Stimulated activated naive CD4-positive, alpha-beta T cell treated with Interleukin-2 at 50 U/mL for 16 hours (primary cell): ENCODE measurements around the gene PTGFRN.
"Not testable (repeated sequence)": the region's sequence is repeated elsewhere in the genome, so short reads cannot be mapped to it uniquely, and the experiment has no call there.

Source experiments
- DNase-seq: peaks from one replicate; lab custom pipeline; 2025; lab: John Stamatoyannopoulos, UW

PTGFRN gene

DNA sequence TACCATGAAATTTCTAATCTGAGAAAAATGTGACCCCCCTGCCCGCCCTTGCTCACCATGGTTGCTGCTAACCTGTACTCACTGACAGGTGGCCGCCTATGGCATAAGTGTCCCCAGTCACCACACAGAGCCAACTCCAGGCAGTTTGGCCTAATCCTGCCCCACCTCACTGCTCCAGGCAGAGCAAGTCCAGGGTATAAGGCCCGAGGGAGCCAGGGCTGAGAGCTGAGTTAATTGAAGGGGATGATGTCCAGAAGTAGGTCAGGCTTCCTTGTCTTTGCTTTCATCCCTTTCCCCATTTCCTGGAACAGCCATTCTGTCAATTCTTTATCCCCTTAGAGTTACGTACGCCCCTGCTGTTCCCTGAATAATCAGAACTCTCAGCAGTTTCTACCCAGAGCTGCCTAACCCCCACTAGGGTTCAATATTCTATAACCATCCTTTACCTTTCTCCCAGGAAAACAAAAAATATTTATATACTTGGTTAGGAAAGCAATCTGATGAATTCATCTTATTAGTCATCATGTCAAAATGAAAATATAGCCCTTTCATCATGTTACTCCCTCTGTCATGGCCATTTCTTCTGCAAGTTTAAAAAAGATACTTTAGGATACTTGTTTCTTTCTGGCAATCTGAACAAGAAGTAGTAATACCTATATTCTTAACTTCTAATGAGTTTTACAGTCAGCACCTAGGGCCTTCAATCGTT, 62.4 kb downstream of the PTGFRN start:
- no peak for DNase-seq

DNA sequence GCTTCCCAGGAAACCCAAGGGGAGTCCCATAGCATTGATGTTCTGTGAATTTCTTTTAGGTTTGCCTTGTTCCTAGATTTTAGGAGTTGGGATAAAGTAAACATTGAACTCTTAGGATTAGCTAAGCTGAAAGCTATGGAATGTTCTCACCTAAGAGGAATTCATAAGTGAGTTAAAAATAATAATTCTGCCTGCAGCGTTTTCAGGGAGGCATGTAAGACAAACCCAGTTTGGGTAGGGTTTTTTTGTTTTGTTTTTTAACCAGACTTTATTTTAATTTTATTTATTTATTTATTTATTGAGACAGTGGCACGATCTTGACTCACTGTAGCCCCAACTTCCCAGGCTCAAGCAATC, 62.9 kb downstream of the PTGFRN start:
- no peak for DNase-seq

DNA sequence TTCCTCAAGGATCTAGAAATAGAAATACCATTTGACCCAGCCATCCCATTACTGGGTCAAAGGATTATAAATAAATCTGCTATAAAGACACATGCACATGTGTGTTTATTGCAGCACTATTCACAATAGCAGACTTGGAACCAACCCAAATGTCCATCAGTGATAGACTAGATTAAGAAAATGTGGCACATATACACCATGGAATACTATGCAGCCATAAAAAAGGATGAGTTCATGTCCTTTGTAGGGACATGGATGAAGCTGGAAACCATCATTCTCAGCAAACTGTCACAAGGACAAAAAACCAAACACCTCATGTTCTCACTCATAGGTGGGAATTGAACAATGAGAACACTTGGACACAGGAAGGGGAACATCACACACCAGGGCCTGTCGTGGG, 70.6 kb downstream of the PTGFRN start:
- DNase-seq: not testable (repeated sequence)

DNA sequence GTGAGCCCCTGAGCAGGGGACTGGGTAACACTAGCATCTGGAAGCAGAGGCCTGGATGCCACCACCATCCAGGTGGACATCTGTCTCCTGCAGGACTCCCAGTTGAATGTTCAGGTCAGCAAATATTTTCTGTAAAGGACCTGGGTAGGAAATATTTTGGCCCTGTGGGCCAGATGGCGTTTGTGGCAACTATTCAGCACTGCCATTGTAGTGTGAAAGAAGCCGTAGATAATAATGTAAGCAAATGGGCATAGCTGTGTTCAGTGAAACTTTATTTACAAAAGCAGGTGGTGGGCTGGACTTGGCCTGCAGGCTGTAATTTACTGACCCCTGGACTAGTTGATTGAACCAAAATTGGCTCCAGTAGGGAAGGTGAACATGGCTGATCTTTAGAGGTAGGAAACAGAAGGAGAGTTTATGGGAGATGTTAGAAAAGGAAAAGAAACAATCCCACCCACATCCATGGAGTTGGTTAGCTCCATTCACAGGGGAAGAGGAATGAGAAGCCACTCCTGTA, 71.9 kb downstream of the PTGFRN start:
- no peak for DNase-seq

DNA sequence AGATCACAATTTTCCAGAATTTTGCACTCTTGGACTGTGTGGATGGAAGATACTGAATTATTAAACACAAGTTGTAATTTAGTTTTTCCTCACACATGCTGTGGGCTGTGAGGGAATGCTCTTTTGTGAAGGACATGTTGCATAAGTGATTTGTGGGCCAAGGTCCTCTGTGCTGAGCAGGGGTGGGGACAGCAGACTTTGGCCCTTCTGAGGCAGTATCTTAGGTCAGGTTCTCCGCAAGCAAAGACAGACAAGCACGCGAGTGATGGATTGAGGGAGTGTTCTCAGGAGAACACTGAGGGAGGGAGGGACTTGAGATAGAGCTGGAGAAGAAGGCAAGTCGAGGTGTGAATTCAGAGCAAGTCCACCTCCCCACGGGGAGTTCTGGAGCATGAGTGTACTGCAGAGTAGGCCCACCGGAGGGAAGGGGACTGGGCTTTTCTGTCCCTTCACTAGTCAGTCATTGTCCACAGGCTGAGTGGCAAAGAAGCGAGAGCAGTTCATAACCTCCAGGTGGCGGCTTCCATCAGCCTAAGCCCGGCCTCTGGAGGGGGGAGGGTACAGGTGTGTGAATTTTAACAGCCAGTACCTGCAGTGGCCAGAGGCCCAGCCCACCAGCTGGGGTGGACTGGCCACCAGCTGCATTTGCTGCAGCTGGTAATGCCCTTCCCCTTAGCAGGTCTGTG, 72.7 kb downstream of the PTGFRN start:
- no peak for DNase-seq

DNA sequence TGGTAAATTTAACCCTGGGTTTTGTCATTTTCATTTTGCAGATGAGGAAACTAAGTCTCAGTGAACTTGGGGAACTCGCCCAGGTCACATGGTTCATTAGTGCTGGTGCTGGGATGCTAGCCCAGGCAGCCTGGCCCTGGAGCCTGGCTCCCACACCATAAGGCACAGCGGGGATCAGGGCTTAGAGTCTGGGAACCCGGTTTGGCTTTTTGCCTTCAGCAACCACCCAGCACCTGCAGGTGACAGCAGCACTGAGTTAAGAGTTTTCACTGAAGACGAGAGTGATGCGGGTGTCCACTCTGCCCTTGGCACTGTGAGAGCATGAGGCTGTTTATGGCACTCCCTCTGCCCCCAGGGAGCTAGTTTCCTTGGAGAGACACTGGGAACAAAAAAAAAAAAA, 73.4 kb downstream of the PTGFRN start:
- DNase-seq: no peak

DNA sequence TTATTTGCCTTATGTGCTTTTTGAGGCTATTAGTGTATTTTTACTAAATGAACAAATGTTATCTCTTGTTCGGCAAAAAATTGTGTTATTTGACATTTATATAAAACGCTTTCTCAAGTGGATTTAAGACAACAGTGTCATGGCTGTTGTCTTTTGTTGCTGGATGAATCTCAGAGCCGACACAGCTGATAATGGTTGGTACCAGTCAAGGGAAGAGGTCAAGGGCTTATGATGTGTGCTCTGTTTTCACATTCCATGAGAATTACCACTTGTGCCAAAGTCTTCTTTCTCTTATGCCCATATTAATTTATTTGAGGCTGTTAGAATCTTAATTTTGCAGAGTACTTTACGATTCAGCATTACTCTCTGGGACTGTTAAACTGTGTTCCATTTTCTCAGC, 74.0 kb downstream of the PTGFRN start:
- no peak for DNase-seq

DNA sequence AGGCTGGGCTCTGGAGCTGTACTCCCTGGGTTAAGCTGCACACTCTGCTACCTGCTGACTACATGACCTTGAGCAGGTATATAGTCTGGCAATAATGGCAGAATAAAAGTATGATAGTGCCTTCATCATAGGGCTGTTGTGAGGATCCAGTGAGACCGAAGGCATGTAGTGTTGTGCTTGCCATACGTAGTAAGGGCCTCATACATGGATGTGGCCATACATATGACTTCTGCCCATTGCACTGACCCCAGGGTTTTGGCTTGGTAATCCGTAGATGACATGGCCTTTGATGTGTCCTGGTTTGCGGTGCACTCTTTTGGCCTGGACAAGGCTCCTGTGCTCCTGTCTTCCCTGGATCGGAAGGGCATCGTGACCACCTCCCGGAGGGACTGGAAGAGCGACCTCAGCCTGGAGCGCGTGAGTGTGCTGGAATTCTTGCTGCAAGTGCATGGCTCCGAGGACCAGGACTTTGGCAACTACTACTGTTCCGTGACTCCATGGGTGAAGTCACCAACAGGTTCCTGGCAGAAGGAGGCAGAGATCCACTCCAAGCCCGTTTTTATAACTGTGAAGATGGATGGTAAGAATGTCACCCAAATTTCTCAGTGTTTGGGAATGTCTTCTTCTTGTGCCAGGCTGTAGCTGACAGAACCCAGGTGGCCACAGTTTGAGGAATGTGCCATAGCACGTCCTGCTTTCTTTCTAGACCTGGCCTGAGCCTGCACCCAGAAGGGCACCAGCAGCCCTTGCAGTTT, 74.9 kb downstream of the PTGFRN start:
- no peak for DNase-seq

DNA sequence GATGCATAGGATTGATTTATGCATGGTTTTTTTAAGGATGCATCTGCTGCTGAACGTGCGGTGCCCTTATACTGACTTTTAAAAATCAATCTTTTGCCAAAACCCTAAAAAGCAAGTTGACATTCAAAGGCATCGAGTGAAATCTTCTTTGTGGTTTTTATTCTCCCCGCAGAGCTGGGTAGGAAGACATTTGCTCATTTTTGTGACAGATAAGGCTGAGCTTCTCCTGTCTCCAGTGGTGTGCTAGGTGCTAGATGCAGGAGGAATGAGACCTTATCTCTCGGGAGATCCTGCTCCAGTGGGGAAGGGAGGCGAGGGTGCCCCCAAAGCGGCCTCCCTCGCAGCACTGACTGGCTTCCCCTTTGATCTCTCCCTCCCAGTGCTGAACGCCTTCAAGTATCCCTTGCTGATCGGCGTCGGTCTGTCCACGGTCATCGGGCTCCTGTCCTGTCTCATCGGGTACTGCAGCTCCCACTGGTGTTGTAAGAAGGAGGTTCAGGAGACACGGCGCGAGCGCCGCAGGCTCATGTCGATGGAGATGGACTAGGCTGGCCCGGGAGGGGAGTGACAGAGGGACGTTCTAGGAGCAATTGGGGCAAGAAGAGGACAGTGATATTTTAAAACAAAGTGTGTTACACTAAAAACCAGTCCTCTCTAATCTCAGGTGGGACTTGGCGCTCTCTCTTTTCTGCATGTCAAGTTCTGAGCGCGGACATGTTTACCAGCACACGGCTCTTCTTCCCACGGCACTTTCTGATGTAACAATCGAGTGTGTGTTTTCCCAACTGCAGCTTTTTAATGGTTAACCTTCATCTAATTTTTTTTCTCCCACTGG, 76.9 kb downstream of the PTGFRN start:
- DNase-seq: peak; percentile 30

DNA sequence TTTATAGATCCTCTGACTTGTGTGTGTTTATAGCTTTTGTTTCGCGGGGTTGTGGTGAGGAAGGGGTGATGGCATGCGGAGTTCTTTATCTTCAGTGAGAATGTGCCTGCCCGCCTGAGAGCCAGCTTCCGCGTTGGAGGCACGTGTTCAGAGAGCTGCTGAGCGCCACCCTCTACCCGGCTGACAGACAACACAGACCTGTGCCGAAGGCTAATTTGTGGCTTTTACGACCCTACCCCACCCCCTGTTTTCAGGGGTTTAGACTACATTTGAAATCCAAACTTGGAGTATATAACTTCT, 77.5 kb downstream of the PTGFRN start:
- DNase-seq: peak; percentile 69

DNA sequence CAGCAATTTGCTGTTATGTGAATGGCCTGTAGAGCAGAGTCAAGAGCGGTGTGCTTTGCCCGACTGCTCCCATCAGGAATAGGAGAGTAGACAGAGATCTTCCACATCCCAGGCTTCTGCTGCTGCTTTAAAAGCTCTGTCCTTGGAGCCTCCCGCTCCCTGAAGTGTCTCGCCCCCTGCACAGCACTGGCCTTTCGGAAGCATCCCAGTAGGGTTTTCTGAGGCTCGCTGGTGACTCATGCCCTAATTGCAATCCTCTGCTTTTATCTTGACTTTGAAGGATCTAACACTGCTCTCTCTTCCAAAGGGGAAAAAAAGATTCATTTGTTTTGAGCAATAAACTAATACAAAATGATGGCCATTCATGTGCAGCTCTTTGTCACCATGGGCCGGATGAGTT, 78.5 kb downstream of the PTGFRN start:
- no peak for DNase-seq

DNA sequence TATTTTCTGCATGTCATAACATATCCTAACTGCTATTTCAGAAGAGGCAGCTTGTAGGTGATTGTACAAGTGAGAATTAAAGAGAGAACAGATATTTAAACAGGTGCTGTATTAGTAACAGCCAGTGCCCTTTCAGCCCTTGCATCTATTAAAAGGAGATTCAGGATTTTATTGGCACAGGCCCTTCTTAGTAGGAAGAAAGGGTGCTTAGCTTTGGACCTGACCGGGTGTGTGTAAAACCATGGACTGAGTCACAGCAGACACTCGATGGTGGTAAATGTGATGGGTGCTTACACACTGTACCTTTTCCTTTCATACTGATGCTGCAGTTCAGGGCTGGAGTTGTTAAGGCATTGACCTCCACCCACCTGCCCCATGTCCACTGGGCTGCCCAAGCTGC, 79.2 kb downstream of the PTGFRN start:
- DNase-seq: no peak

DNA sequence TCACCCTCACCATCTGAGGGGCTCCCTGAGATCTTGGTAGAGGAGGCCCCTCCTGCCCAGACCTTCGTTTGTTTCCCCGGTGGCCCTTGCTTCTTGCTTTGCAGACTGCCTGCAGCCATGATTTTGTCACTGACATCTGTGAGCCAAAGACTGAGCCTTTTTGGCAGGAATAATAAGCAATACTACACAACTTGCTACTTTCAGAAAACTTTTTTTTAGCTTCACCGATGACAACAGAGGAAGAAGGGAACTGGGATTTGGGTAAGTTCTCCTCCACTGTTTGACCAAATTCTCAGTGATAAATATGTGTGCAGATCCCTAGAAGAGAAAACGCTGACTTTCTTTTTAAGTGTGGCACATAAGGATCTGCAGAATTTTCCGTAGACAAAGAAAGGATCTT, 80.1 kb downstream of the PTGFRN start:
- DNase-seq: no peak

DNA sequence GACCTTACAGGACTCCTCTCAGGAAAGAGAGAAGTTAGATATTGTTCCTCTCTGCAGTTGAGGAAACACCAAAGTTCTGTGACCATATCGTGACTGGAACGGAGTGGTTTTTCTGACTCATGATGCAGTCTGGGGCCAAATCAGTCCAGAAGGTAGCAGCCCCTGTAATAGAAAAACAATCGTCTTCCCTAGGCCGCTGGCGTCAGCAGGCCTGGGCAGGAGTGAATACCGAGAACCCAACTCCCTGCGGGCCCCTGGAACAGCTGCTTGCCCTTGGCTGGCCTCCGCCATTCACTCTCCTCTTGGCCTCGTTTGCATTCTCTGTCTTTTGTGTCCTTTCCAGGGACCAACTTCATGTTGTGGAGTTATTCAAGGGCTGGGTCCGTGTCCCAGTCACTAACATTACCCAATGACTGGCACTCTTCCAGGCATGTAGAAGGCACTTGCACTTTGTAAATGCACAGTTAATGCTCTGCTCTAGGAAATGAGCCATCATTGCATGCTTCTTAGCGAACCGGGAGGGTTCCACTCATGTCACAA, 81.0 kb downstream of the PTGFRN start:
- no peak for DNase-seq

DNA sequence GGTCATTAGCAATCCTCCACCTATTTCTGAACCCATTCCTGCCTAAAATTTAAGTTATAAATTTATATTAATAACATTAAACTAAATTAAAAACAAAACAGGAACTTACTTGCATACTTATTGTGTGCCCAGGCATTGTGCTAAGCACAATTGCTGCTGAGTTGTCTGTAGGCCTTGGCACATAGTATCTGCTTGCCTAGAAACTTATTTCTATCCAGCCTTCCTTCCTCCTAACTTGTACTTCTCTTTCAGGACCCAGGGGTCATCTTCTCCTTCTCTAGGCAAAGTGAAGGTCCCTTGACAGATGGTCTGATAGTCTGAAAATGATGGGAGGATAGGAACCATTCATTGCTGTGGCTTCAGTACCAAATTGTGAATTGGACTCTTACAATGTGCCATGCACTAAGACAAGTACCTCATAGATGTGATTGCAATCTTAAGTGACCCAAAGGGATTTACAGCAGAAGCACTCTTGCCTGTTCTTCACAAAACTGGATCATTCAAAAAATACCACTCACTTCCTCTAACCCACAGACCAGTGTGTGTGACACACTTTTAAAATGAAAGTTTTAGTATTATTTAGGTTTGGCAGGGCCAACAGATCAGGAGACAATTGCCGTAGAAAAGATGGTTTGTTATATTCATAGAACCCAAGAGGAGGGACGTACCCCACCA, 81.6 kb downstream of the PTGFRN start:
- no peak for DNase-seq

DNA sequence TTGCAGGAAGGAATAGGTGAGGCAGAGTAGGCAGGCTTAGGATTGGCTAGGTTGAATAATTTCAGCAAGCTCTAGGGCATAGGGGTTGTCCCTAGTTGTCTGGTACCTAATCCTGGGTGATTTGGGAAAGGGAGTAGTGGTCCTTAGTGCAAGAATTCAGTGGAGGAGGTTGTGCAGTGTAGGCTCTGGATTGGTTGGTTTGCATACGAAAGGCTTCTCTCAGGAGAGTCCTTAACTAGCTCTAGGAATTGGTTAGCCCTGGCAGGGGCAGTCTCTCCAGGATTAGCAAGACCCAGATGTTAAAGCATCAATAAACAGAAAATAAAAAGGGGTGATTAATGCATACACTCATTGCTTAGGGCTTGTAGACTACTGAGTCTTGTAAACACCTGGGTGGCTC, 82.2 kb downstream of the PTGFRN start:
- no peak for DNase-seq

DNA sequence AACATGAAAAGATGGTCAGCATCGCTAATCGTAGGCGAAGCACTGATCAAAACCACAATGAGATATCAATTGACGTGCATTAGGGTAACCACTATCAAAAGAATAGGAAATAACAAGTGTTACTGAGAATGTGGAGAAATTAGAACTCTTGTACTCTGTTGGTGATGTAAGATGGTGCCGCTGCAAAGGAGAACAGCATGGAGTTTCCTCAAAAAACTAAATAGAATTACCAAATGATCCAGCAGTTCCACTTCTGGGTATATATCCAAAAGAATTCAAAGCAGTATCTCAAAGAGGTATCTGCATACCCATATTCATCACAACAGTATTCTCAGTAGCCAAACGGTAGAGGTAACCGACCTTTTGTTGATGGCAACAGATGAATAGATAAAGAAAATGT, 83.6 kb downstream of the PTGFRN start:
- DNase-seq: no peak

DNA sequence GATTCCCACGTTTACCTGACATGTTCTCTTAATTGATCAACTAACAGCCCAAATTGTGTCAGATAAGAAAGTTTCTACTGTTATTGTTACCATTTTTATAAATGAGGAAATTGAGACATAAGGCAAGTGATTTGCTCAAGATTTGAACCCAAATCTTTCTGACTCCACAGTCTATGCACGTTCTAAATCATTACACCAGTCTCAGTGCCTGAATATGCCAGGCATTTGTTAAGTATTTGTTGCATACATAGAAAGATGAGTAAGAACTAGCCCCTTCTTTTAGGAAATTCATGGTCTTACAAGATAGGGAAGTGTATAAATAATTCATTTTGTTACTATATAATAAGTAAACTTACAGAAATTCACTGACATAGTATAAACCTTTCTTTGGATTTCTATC, 84.7 kb downstream of the PTGFRN start:
- no peak for DNase-seq

DNA sequence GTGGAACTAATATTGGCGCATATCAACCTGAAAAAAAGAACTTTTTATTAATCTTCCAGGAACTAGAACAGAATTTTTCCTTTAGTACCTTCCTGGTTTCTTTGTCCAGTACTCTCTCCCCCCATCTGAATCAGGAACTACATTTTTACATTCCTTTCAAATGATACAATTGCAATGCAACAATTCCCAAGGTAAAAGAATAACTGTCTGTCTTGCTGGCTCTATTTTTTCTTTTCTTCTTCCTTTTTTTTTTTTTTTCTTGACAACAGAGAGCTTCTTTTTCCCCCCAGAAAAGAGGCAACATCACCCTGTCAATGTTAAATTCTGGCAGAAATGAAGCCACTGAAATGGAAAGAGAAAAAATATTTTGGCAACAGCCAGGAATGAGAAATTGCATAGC, 87.3 kb downstream of the PTGFRN start:
- DNase-seq: no peak

DNA sequence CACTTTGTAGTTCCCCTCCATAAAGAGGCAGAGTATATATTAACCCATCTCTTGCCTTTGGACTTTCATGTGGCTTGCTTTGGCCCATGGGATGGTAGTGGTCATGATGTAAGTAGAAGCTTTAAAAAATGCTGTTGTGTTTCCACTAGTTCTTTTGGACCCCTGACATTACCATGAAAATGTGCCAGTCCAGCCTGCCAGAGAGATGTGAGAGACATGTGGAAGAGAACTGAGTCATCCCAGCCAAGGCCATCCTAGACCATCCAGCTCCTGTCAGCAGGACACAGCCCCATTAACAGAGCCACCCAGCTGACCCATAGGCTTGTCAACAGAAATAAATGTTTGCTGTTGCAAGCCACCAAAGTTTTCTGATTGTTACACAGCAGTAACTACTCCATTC, 87.9 kb downstream of the PTGFRN start:
- DNase-seq: no peak

DNA sequence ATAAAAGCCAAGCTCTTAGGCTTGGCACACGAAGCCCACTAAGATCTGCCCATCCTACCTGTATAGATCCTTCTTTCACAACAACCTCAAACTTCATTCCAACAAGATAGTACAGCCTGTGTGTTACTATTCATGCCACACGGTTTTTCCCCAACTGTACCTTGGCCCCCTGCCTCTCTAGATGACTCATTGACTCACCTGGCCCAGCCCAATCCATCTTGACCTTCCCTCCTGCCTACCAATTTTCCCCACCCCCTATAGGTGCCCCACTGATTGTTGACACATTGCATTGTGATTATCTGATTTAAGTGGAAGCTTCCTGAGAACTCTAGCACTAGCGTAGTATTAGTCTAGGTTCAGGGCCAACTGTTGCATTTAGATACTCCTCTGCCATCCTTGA, 89.9 kb downstream of the PTGFRN start:
- no peak for DNase-seq

DNA sequence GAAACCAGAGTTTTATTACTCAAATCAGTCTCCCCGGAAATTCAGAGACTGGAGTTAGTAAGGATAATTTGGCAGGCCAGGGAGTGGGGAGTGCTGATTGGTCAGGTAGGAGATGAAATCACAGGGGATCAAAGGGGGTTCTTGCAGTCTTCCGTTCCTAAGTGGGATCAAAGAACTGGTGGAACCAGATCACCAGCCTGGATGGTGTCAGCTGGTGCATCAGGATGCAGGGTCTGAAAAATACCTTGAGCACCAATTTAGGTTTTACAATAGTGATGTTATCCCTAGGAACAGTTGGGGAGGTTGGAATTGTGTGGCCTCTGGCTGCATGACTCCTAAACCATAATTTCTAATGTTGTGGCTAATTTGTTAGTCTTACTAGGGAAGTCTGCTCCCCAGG, 90.4 kb downstream of the PTGFRN start:
- no peak for DNase-seq
